Spleen (tissue), 11 donors: ENCODE data around the gene XAGE1B. TPM values are rescaled to one million over a fixed set of nuclear protein-coding genes. Genes with fewer than 3 reads are reported as not detected.

Source experiments
- polyA plus RNA-seq, 3 donors: library from polyadenylated mRNA; stranded (reverse); fragments of 200-250 nt; gene quantifications; one replicate each; pipeline ENCODE4 v1.2.1, GENCODE V29; 2013
- small RNA-seq, 4 donors: library from RNA; depleted of rRNA; stranded (forward); fragments of <200 nt; gene quantifications; one replicate each; pipeline ENCODE3, GENCODE V24; 2016
- total RNA-seq, 7 donors: library from RNA; depleted of rRNA in 3 of 7; stranded (reverse); fragments of >200 nt in 3 of 7; fragmentation: NEBNext Ultra II Directional in 4 of 7; extraction: Animal tissue kit (Norgen Biotek cat#: 25700) in 4 of 7; gene quantifications; one replicate each; pipeline versions ENCODE4 v1.1.0 to v1.2.1, GENCODE V29; 2016 to 2021
- donor health status: healthy with polysubstance abuse.
- donor health status: DM: no; HTN: no; CAD: no; lungs with moderate emphysema.
- donor health status: DM: no; HTN: no; CAD: no.
- donor health status: Bipolar disorder and iron deficiency.
- donor health status: healthy.
- donor health status: DM: no; HTN: no; CAD: no.
- donor health status: DM: yes; HTN: yes; CAD: no.

XAGE1B gene
- total and polyA plus RNA-seq, 10 donors = 0.46 to 0.50 TPM; not detected in 8

Small RNA genes lying within 50 kb of the gene (small RNA-seq; reads per million reads assigned to genes)
- gene BX510359.8 (0 reads per million in 4 donors), gene RBM22P7 (0 reads per million in 4 donors)

Other genes starting within 250 kb of the XAGE1B start
- not detected for gene XAGE2, start 148.0 kb downstream of the XAGE1B start, total RNA-seq
- gene XAGE2, start 148.0 kb downstream of the XAGE1B start, polyA plus RNA-seq = not detected
- not detected for gene XAGE1A, start 21.3 kb downstream of the XAGE1B start, total RNA-seq
- under 1 TPM in 2 of 3 donors, not detected in 1; 0.46 to 0.50 TPM for gene XAGE1A, start 21.3 kb downstream of the XAGE1B start, polyA plus RNA-seq
- not detected for gene SSX7, start 137.8 kb upstream of the XAGE1B start, total RNA-seq
- not detected for gene SSX7, start 137.8 kb upstream of the XAGE1B start, polyA plus RNA-seq
- gene SSX2, start 190.1 kb upstream of the XAGE1B start, total RNA-seq = not detected
- not detected for gene SSX2, start 190.1 kb upstream of the XAGE1B start, polyA plus RNA-seq
- not detected for gene SSX2B, start 234.2 kb upstream of the XAGE1B start, total RNA-seq
- gene SSX2B, start 234.2 kb upstream of the XAGE1B start, polyA plus RNA-seq = not detected